GM21390 (cell line): ENCODE results near the gene COX6B2.

Experiments used
- ATAC-seq: cut with Tn5 transposase; IDR thresholded peaks from one replicate; pipeline ENCODE4 v1.9.1; 2021; ENCODE audit not compliant: unreplicated experiment

COX6B2 gene

DNA sequence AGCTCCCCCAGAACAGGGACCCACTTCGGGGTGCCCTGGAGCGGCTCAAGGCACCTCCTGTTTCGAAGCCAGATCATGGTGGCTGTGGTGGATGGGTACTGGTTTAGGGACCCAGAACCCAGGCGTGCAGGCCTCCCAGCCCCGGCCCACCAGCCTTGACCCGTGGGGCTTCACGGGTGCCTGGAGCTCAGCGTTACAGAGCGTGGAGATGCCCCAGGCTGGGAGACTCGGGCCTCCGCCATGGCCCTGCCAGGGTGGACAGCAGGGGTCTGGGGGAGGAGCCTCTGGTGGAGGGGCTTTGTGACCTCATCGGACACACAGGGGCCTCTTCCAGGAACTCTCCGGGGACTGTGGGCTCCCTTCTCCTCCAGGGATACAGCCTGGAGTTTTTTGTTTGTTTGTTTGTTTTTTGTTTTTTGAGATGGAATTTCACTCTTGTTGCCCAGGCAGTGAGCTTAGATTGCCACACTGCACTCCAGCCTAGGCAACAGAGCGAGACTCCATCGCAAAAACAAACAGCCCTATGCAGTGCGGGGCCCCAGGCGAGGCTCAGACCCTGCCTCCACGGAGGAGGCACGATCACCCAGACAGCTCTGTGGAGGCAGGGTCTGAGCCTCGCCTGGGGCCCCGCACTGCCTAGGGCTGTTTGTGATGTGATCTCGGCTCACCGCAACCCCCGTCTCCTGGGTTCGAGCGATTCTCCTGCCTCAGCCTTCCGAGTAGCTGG lies 8.6 kb upstream of the COX6B2 start, which contains the start of gene GARIN5B:
Gene GARIN5B (minus strand): TSS at position 271 of the 727 bp plus-strand sequence. CDS start 194 bp downstream, at position 77.
- ATAC-seq: no peak

DNA sequence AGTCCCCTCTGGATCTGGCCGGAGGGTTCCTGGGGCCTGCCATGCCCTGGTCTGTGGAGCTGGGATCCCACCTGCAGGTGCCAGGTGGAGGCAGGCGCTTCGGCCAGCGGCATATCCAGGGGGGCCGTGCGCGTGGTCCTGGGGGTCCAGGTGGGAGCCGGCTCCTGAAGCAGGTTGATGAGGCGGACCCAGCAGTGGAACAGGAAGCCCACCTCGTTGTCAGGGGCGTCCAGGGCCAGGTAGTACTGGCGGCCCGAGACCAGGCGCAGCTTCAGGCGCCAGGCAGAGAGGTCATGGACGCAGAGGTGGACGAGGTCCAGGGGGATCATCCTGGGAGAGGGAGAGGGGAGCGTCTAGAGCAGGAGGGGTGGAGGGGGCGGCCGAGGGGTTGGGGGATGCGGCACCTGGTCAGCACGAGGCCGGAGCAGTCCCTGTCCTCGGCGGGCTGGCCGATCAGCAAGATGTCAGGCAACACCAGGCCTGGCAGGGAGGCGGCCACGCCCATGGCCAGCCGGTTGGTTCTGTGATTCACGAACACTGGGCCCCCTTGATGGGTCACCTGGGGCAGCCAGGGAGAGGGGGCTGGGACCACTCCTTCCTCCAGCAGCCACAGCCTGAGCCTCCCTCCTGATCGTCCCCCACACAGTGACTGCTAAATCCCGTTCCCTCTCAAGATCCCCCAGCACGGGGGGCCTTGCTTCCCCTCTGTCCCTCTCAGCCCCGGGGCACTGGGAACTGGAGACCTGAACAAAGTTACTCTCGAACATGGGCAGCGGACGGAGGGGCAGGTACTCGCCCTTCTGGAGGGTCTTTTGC lies 7.9 kb upstream of the COX6B2 start:
- no peak for ATAC-seq

DNA sequence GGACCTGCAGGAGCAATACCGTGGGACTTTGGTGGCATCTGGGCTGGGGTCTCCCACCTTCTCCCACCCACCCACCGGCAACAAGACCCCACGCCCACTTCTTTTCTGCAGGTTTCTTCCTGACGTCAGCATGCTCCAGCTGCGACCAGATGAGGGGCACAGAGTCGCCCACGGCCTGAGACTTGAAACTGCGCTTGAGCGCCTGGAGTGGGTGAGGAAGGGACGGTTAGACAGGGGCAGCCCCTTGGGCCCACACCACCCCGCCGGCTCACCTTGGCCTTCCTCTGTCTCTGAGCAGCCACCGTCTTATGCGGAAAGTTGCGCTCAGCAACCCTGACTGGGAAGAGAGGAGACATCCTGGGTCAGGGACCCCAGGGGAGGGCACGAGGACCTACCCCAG lies 6.4 kb upstream of the COX6B2 start:
- no peak for ATAC-seq

DNA sequence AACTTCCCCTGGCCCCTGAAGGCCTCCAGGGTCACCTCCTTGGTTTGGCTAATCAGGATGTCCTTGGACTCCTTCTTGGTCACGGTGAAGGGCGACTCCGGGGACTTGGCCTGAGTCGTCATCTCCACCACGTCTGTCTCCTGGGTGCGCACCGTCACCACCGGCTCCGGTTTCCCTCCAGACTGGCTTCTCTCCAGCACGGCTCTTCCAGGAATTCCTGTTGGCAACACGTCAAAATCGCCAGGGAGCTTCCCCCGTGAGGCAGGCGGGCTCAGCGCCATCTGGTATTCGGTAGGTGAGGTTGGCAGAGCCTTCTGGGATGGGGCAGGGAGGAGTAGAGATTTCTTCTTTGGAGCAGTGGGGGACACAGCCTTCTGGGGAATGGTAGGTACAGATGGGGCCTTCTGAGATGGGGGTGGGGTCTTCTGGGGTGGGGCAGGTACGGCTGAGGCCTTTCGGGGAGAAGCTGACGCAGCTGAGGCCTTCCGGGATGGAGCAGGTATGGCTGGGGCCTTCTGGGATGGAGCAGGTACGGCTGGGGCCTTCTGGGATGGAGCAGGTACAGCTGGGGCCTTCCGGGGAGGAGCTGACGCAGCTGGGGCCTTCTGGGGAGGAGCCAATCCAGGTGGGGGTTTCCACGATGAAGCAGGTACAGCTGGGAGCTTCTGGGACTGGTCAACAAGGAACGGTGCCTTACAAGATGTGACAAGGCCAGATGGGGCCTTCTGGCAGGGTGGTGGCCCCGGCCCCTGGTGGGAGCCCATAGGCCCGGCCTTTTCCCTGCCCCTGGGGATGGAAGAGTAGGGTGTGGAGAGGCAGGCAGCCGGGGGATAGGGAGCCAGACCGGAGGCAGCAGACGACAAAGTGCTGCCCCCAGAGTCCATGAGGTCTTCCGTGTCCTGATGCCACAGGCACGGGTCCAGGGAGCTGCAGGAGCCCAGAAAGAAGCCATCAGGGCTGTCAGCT lies 4.7 kb upstream of the COX6B2 start:
- no peak for ATAC-seq

DNA sequence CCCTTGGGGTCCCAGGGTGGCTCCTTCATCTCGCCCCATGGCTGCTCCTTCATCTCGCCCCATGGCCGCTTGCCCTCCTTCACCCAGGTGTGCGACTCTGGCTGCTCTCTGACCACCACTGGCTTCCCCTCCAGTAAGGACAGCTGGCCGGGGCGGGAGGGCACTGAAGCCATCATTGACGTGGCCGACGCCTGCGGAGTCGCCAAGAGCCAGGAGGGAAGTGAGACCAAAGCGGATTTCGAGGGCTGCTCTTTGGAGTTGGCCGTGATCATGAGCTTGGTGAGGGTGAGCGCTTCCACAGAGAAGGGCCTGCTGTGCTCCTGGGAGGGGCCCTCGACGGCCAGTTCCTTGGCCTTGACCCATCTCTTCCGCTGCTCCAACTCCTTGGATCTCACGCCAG lies 4.0 kb upstream of the COX6B2 start:
- no peak for ATAC-seq

DNA sequence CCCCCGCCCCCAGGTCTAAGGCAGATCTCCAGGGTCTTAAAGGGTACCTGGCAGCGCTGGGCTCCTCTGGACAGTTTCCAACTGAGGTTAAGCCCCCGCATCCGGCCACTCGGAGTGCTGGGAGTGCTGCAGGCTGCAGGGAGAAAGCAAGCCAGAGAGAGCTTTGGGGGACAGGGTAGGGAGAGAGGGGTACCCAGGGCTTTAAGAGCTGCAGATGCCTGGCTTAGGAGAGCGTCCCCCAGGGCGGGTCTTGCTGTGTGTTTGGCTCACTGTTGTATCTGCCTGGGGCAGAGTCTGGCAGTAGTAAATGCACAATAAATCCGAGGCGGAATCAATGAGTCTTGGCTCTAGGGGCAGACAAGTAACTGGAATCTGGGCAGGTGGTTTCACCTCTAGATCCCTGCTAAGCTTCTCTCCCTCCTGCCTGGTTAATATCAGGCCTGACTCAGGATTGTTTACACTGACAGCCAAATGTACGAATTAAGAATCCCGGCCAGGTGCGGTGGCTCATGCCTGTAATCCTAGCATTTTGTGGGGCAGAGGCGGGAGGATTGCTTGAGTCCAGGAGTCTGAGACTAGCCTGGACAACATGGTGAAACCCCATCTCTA lies 798 bp upstream of the COX6B2 start:
- no peak for ATAC-seq

DNA sequence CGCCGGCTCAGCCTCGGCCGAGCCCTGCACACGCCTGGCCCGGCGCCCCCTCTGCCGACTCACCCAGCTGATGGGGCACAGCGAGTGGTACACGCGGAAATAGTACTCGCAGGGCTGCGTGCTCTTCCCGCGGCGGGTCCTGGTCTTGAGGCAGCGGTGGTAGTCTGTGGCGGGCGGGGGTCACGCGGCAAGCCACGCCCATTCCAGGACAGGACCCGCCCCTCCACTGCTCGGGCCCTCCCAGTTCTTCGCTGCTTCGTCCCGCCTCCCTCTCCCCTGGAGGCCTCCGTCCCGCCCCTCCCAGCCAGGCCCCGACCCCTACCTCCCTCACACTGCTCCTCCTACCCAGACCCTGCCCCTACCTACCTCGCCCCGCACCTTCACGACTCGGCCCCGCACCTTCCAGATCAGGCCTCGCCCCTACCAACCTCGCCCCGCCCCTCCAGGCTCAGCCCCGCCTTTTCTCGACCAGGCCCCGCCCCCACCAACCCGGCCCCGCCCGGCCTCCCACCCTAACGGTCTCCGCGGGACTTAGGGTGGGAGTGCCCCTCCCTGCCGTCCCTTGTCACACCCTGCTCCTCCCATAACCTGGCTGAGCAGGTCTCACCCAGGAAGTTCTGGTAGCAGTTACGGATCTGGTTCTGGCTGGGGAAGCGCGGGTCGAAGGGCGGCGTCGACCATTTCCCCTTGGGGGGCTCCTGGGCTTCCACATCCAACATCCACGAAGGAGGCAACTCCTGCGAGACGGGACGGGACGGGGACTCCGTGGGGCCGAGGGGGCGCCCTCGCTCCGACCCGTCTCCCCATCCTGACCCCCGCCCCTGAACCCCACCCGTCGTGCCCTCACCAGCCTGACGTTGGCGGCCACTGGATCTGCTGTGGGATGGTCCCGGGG lies 469 bp downstream of the COX6B2 start:
- no peak for ATAC-seq

DNA sequence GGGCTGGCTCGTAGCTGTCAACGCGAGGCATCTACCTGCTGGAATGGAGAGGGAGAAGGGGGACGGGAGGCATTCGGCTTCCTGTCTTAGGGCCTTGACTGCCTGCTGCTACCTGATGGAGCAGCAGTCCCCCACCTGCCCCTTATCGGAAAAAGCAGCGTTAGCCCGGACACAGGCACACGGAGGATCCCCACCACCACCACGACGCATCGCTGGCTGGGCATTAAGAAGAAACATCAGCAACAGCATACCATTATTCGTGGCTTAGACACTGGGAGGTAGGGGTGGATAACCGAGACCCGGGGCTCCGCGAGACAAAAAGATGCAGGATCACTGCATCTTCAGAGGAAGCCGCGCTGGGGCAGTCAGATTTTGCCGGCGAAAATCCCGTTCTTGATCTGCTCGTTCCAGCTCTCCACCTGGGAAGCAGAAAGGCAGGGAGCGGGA lies 1.1 kb downstream of the COX6B2 start:
- no peak for ATAC-seq

DNA sequence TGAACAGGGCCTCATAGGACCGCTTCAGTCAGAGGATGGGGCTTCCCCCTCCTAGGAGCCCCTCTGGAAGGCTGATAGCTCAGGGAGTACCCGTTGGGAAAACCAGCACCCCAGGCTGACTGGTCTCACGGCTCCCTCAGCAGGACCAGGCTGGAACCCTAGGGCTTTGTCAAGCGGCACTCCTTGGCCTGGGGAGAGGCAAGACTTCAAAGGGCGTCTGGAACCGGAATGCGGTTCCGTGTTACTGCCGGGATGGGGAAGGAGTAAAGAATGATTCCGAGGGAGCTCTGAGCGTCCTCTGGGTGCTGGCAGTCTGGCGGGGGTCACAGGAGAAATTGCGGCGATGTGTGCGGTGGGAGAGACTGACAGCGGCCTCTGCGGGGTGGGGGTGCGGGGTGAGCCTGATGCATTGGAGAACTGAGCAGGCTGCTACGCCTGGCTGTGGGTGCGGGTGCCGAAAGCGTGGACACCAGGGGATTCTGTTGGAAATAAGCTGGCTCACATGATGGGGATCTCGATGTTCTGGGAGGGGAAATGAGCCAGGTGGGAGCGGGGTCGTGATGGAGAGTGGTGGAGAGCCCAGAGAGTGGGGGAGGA lies 1.9 kb downstream of the COX6B2 start:
- no peak for ATAC-seq

DNA sequence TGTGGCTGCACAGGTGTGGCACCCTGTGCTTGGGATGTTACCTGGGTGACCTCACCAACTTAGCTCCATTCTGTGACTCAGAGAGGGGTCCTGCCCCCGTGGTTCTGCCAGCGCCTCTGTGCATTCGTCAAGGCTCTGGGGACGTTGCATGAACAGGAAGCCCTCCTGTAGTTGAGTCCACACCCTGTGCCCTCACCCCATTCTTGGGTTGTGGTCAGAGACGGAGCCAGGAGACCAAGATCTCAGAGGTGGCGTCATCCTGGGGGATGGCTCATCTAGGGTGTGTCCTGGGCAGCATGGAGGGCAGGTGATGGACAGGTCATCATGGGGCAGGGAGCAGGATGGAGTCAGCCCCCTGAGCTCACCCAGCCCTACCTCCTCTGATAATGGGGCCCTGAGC lies 2.5 kb downstream of the COX6B2 start:
- no peak for ATAC-seq

DNA sequence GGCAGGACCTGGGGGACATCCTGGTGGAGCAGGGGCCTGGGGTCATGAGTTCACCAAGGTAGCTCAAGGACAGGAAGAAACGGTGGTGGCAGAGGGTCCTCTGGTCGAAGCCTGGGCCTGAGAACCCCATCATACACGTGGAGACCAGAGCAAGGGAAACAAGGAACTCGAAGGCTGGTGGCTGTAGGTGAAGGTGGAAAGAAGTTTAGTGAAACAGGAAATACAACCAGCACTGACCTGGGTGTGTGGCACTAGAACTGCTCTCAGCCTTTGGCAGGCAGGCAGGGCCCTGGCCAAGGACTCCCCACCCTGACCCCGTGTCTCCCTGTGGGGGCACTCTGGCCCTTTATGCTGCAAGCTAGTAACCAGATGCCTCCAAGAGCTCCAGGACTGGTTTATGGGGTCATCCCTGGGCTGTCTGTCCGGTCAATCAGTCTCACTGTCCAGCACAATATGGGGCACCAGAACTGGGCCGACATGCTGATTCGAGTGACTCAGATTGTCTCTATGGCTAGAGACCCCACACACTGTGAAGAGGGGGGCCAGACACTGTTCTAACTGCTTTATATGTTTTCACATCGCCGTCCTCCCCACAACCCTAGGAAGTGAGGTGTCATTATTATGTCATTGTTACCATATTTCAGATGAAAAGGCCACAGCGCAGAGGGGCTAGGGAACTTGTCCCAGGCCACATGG lies 3.8 kb downstream of the COX6B2 start:
- ATAC-seq: no peak

DNA sequence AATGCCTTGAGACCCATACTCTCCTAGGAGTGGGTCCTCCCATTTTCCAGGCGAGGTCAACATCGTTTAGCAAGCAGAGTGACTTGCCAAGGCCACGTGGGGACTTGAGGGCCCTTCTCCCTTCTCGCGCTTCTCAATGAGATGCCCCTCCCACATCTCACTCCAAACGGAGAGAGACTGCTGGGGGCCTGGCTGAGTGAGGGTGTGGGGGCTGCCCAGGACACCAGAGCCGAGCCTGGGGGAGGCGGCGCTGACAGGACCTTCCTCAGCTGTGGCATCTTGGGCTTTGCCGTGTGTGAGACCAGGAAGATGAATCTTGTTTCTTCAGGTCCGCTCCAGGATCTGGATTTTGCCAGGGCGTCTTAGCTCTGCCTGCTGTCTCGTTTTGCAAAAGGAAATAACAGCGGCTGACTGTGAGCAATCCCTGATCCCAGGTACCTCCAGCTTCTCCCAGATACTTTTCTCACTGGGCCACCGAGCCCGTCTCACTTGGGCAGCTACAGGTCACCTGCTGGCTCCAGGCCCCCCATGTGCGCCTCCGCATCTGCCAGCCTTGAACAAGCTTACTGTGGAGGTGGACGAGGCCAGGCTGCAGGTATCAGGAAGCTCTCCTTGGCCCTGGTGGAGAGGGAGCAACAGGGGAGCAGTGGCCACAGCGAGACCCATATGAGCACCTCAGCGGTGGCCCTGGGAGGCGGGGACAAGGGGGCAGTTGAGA lies 6.0 kb downstream of the COX6B2 start:
- ATAC-seq: no peak

DNA sequence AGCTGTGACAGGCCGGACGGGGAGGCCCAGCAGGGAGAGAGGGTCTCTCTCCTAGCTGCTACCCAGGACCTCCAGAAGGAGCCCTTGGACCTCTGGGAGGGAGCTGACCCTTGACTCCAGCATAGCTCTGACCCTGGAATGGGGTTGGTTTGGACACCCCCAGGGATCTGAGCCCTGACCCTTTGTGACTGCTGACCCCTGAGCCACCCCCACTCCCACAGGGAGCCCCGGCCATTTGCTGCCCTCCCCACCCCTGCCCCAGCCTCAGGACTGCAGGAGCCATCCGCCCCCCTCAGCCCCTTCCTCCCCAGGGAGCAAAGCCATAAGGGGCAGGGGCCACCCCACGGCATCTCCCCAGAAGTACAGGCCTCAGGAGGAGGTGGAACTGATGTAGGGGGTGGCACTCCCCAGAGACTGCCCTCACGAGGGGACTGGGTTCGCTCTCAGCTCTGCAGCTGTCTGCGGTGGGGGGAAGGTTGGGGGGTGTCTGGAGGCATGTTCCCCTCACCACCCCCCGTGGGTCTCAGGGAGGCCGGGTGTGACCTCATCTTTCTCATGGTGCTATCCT lies 7.0 kb downstream of the COX6B2 start:
- ATAC-seq: no peak

DNA sequence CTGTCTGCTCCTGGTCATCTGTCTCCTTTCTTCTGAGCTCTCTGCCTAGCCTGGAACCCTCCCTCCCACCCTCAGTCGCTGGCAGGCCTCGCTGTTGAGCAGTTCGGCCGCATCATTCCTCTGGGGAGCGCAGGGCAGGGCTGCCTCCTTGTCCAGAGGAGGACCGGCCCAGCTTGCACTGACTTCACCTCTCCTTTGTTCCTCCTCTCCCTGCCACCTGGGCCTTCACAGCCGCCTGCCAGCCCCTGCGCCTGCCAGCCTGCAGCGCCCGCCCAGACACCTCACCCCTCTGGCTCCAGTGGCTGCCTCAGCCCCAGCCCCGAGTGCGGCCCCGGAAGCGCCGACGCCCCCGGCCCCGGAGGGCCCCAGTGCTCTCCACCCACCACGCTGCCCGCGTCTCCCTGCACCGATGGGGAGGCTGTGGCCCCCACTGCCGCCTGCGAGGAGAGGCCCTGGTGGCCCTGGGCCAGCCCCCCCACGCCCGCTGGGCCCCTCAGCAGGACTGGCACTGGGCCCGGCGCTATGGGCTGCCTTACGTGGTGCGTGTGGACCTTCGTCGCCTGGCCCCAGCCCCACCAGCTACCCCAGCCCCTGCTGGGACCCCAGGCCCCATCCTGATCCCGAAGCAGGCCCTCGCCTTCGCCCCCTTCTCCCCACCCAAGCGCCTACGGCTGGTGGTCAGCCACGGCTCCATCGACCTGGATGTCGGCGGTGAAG lies 7.6 kb downstream of the COX6B2 start:
- ATAC-seq: no peak

DNA sequence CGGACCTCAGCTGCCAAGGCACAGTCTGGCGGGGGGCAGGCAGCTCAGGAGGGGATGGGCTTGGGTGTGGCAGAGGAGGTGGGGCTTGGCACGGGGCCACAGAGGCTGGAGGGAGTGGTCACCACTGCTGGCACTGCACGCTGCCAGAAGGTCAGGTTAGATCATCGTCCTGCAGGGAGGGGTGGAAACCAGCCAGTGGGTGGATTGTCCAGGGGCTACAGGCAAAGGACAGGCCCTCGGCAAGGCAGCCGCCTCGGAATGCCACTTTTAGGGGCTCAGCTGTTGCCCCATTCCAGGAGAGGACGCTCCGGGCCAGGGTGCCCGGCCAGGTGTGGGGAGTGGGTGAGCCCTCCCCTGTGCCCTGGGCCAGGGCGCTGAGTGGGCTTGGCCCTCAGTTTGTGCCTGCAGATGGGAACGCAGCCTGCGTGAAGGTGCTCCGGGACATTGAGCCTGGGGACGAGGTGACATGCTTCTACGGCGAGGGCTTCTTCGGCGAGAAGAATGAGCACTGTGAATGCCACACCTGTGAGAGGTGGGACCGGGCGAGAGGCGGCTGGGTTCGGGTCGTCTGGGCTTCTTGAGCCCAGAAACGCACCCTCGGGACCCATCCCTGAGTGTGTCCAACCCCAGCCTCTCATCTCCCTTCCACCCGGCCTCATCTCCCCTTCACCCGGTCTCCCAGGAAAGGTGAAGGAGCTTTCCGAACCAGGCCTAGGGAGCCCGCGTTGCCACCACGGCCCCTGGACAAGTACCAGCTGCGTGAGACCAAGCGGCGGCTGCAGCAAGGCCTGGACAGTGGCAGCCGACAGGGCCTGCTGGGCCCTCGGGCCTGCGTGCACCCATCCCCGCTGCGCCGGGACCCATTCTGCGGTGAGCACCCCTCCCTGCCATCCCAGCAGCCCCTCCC lies 8.4 kb downstream of the COX6B2 start:
- ATAC-seq: no peak
